PFSK-1 (cell line): ENCODE results near the gene RBMS3.

Source experiments
- POLR2AphosphoS5 ChIP-seq: IDR thresholded peaks from 2 replicates; pipeline ENCODE4 v1.6.1; 2012; ENCODE audit warnings: low read depth, mild to moderate bottlenecking, control low read depth, low read length, moderate library complexity
- SIN3A ChIP-seq: IDR thresholded peaks from 2 replicates; pipeline ENCODE4 v1.6.1; 2012; ENCODE audit warnings: mild to moderate bottlenecking, low read length, moderate library complexity, borderline replicate concordance; ENCODE audit not compliant: insufficient read depth

DNA sequence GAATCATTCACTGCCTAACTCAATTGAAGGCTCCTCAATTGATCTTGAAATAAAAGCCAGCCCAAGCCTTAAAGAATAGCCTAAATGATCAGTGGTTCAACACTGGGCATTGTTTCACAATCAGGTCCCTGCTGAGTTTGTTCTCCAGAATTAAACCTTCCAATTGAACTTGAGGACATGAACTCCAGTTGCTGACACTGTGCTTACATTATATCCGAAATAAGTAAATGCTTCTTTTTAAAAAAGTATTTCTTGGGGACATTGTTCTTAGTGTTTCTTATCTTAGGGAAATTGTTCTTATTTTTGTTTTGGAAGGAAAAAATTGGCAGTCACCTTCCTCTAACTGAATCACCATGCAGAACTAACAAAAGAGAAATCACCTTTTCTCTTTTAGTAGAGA, 450.2 kb downstream of the RBMS3 start:
- TF ChIP-seq SIN3A = no peak
- no peak for TF ChIP-seq POLR2AphosphoS5
